Measurements from ENCODE around the gene KRT24.
"Not testable (repeated sequence)": the region's sequence is repeated elsewhere in the genome, so short reads cannot be mapped to it uniquely, and the experiment has no call there.

The KRT24 gene

GRCh38 chr17:40703652-40704051, at the start of gene KRT24:
KRT24 (minus strand) TSS chr17:40703752; CDS start chr17:40703693, 59 bp downstream.
- H3K4me1 Mint-ChIP-seq, result no peaks in the 10 kb centered on the region
- H3K27ac Mint-ChIP-seq, result no peak within 1 kb of the TSS
- no peak within 1 kb of the TSS for H3K4me3 Mint-ChIP-seq
- H3K9me3 Mint-ChIP-seq, result no peaks in the 10 kb centered on the region
- ATAC-seq (no peak), DNase-seq (ENCODE audit: low spot score in 2 of 2) (no peak)
- no peaks in the 10 kb centered on the region for H3K36me3 Mint-ChIP-seq

- Mint-ChIP-seq H3K9me3 (peaks cover 3% of the 10 kb centered on the region), H3K4me3 (no peak overlapping the region), H3K27ac (no peak overlapping the region), H3K4me1 (no peaks in the 10 kb centered on the region), H3K36me3 (no peaks in the 10 kb centered on the region)
- DNase-seq (ENCODE audit: low spot score in 2 of 2) (no peak), ATAC-seq (no peak)
Observed at GRCh38 chr17:40751065-40751464, 47.5 kb upstream of the KRT24 start.

- DNase-seq (ENCODE audit: low spot score in 2 of 2) (no peak), ATAC-seq (no peak)
- Mint-ChIP-seq H3K4me3 (no peak overlapping the region), H3K36me3 (no peaks in the 10 kb centered on the region), H3K27ac (no peak overlapping the region), H3K9me3 (peaks cover 3% of the 10 kb centered on the region), H3K4me1 (no peaks in the 10 kb centered on the region)
Observed at GRCh38 chr17:40750391-40750790, 46.8 kb upstream of the KRT24 start.

- H3K27ac Mint-ChIP-seq; H3K4me1 Mint-ChIP-seq; H3K36me3 Mint-ChIP-seq; H3K9me3 Mint-ChIP-seq; H3K4me3 Mint-ChIP-seq; ATAC-seq; DNase-seq (ENCODE audit: low spot score in 2 of 2): not testable (repeated sequence)
Observed at GRCh38 chr17:40748666-40749065, 45.1 kb upstream of the KRT24 start.

DNA sequence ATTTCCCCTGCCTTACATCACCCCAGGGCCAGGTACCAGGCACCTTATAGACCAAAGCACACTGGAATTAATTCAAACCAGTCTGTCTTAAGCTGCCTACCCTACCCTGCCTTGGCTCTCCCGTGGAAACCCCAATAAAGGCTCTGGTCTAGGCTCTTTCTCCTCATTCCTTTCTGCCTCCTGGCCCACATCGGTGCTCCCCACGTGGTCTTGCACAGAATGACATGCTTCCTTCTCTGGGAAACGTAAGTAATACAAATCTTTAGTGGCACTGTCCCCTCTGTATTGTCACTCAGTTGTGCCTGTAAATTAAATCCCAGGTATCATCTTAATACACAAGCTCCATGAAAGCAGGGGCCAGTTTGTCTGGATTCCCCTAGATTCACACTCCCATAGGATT, 35.0 kb upstream of the KRT24 start:
- Mint-ChIP-seq H3K4me1 (no peaks in the 10 kb centered on the region), H3K36me3 (no peaks in the 10 kb centered on the region), H3K9me3 (peaks cover 4% of the 10 kb centered on the region), H3K4me3 (no peak overlapping the region), H3K27ac (no peak overlapping the region)
- DNase-seq (ENCODE audit: low spot score in 2 of 2) (no peak), ATAC-seq (no peak)

GRCh38 chr17:40735016-40735415, 31.5 kb upstream of the KRT24 start:
- Mint-ChIP-seq H3K36me3 (no peaks in the 10 kb centered on the region), H3K4me3 (no peak overlapping the region), H3K9me3 (no peaks in the 10 kb centered on the region), H3K27ac (no peak overlapping the region), H3K4me1 (no peaks in the 10 kb centered on the region)
- DNase-seq (ENCODE audit: low spot score in 2 of 2) (no peak), ATAC-seq (no peak)

- ATAC-seq (no peak), DNase-seq (ENCODE audit: low spot score in 2 of 2) (no peak)
- Mint-ChIP-seq H3K4me3 (no peak overlapping the region), H3K9me3 (no peaks in the 10 kb centered on the region), H3K36me3 (no peaks in the 10 kb centered on the region), H3K4me1 (no peaks in the 10 kb centered on the region), H3K27ac (no peak overlapping the region)
Observed at GRCh38 chr17:40734018-40734417, 30.5 kb upstream of the KRT24 start.

DNA sequence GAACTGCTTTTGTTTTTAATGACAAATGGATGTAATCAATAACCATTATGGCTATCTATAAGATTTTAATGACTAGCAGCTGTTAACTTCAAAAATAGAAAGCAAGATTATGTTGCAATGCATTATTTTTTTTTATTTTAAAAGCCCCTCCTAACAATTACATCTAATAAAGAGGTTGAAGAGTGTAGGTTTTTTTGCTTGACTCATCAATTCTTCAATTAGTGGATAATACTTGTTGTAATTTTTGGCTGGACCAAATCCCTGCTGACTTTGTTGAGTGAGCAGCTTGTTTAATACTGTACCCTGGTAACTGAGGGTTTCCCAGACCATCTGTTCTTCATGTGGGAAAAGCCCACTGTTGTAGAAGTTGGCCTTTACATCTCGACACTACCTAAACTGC, 27.4 kb upstream of the KRT24 start:
- ATAC-seq (no peak), DNase-seq (ENCODE audit: low spot score in 2 of 2) (no peak)
- Mint-ChIP-seq H3K36me3 (no peaks in the 10 kb centered on the region), H3K27ac (no peak overlapping the region), H3K4me3 (no peak overlapping the region), H3K4me1 (no peaks in the 10 kb centered on the region), H3K9me3 (no peaks in the 10 kb centered on the region)

GRCh38 chr17:40727447-40728231, 24.1 kb upstream of the KRT24 start:
- Mint-ChIP-seq H3K36me3 (no peaks in the 10 kb centered on the region), H3K4me1 (no peaks in the 10 kb centered on the region), H3K4me3 (no peak overlapping the region), H3K9me3 (no peaks in the 10 kb centered on the region), H3K27ac (no peak overlapping the region)
- ATAC-seq, result no peak
- DNase-seq (ENCODE audit: low spot score in 2 of 2), result no peak

- Mint-ChIP-seq H3K9me3 (no peaks in the 10 kb centered on the region), H3K27ac (no peak overlapping the region), H3K4me3 (no peak overlapping the region), H3K36me3 (no peaks in the 10 kb centered on the region), H3K4me1 (no peaks in the 10 kb centered on the region)
- DNase-seq (ENCODE audit: low spot score in 2 of 2), result no peak
- no peak for ATAC-seq
Observed at GRCh38 chr17:40726919-40727318, 23.4 kb upstream of the KRT24 start.

DNA sequence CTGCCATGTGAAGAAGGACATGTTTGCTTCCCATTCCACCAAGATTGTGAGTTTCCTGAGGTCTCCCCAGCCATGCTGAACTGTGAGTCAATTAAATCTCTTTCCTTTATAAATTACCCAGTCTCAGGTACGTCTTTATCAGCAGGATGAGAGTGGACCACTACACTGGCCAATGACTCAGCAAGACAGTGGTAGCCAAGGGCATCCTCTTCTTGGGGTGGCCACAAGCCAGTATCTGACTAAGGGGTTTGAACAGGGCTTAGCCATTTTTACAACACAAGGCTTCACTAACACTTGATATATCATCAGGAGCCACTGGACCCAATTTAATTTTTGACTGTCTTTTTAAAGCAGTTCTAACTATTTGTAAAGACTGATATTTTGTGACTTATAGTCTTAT, 21.1 kb upstream of the KRT24 start:
- ATAC-seq (no peak), DNase-seq (ENCODE audit: low spot score in 2 of 2) (no peak)
- Mint-ChIP-seq H3K4me1 (no peaks in the 10 kb centered on the region), H3K36me3 (no peaks in the 10 kb centered on the region), H3K9me3 (no peaks in the 10 kb centered on the region), H3K4me3 (no peak overlapping the region), H3K27ac (no peak overlapping the region)

GRCh38 chr17:40722241-40722640, 18.7 kb upstream of the KRT24 start:
- no peak for ATAC-seq
- Mint-ChIP-seq H3K4me1 (no peaks in the 10 kb centered on the region), H3K4me3 (no peak overlapping the region), H3K36me3 (no peaks in the 10 kb centered on the region), H3K9me3 (no peaks in the 10 kb centered on the region), H3K27ac (no peak overlapping the region)
- DNase-seq (ENCODE audit: low spot score in 2 of 2), result no peak

GRCh38 chr17:40720899-40721298, 17.3 kb upstream of the KRT24 start:
- no peak overlapping the region for H3K27ac Mint-ChIP-seq
- DNase-seq (ENCODE audit: low spot score in 2 of 2) (no peak), ATAC-seq (no peak)
- no peak overlapping the region for H3K4me3 Mint-ChIP-seq
- no peaks in the 10 kb centered on the region for H3K9me3 Mint-ChIP-seq
- no peaks in the 10 kb centered on the region for H3K4me1 Mint-ChIP-seq
- no peaks in the 10 kb centered on the region for H3K36me3 Mint-ChIP-seq

DNA sequence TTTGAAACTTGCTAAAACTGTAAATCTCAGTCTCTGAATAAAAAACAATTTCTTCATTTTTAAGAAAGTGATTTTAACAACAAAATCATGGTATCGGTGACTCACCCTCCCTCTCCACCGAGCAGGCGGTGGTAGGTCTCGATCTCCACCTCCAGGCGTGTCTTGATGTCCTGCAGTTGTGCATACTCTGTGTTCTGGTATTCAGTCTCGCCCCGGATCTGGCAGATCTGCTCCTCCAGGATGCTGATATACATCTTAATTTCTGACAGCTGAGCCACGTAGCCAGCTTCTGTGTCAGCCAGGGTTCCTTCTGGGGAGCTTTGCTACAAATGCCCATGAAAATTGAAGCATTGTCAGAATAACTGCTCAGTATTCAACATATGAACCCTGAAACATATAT, 15.4 kb upstream of the KRT24 start:
- no peak for ATAC-seq
- H3K36me3 Mint-ChIP-seq, result no peaks in the 10 kb centered on the region
- no peaks in the 10 kb centered on the region for H3K9me3 Mint-ChIP-seq
- no peaks in the 10 kb centered on the region for H3K4me1 Mint-ChIP-seq
- DNase-seq (ENCODE audit: low spot score in 2 of 2), result no peak
- H3K27ac Mint-ChIP-seq, result no peak overlapping the region
- H3K4me3 Mint-ChIP-seq, result no peak overlapping the region

DNA sequence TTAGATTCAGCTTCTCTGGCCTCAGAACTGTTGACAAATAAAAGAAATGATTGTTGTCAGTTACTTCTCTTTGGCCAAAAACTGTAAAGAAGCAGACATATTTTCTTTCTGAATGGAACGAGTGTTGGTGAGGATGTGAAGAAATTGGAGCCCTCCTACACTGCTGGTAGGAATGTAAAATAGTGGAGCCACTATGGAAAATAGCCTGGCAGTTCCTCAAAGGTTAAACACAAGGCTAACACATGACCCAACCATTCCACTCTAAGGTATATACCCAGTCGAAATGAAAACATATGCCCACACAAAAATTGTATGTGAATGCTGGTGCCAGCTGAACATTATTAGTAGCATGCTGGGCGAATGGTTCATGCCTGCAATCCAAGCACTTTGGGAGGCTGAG, 14.2 kb upstream of the KRT24 start:
- no peak overlapping the region for H3K27ac Mint-ChIP-seq
- ATAC-seq (no peak), DNase-seq (ENCODE audit: low spot score in 2 of 2) (no peak)
- H3K9me3 Mint-ChIP-seq, result no peaks in the 10 kb centered on the region
- H3K36me3 Mint-ChIP-seq, result no peaks in the 10 kb centered on the region
- no peaks in the 10 kb centered on the region for H3K4me1 Mint-ChIP-seq
- H3K4me3 Mint-ChIP-seq, result no peak overlapping the region

GRCh38 chr17:40714473-40714872, 10.9 kb upstream of the KRT24 start:
- Mint-ChIP-seq H3K4me1 (no peaks in the 10 kb centered on the region), H3K9me3 (no peaks in the 10 kb centered on the region), H3K27ac (no peak overlapping the region), H3K36me3 (no peaks in the 10 kb centered on the region), H3K4me3 (no peak overlapping the region)
- no peak for DNase-seq (ENCODE audit: low spot score in 2 of 2)
- no peak for ATAC-seq

- Mint-ChIP-seq H3K9me3 (no peaks in the 10 kb centered on the region), H3K27ac (no peak overlapping the region), H3K4me1 (no peaks in the 10 kb centered on the region), H3K4me3 (no peak overlapping the region), H3K36me3 (no peaks in the 10 kb centered on the region)
- DNase-seq (ENCODE audit: low spot score in 2 of 2) (no peak), ATAC-seq (no peak)
Observed at GRCh38 chr17:40707745-40708144, 4.2 kb upstream of the KRT24 start.

All from stimulated activated effector memory CD8-positive, alpha-beta T cell treated with anti-CD3 and anti-CD28 coated beads, Interleukin-12 subunit alpha, Interleukin-12 subunit beta, amount 100 ng/mL, for 72 hours (primary cell).